HG03521 (cell line): ENCODE data around the gene NCAN.
"Not testable (repeated sequence)": the region's sequence is repeated elsewhere in the genome, so short reads cannot be mapped to it uniquely, and the experiment has no call there.

ENCODE experiments used
- ATAC-seq: cut with Tn5 transposase; IDR thresholded peaks from one replicate; pipeline ENCODE4 v1.9.1; 2021; ENCODE audit warnings: mild to moderate bottlenecking, moderate library complexity; ENCODE audit not compliant: unreplicated experiment

Gene NCAN

DNA sequence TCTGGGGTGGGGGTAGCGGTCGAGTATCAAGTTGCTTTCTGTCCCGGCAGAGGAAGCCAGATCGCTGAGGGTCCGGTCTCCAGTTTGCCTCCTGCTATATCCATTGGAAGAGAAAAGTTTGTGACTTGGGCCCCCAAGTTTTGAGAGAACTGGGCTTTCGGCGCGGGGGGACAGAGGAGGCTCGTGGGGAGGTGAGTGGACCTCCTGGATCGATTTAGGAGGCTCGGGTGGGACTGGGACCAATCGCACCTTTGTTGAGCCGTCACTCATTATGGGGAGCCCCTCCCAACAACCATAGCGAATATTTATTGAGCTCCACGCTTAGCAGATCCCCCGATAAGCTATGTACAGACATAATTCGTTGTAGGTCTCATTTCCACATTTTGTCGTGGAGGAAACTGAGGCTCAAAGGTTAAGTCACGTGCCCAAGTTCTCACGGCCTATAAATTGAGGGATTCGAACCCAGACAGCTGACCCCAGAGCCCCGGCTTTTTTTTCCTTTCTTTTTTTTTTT lies 18.8 kb upstream of the NCAN start:
- ATAC-seq: no peak

DNA sequence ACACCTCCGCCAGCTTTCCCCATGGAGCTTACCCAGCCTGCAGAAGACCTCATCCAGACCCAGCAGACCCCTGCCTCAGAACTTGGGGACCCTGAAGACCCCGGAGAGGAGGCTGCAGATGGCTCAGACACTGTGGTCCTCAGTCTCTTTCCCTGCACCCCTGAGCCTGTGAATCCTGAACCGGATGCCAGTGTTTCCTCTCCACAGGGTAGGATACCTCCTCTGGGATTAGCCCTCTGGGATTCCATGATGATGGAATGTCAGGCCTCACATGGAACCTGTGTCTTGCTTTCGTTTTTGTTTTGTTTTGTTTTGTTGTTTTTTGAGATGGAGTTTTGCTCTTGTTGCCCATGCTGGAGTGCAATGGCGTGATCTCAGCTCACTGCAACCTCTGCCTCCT lies 17.8 kb upstream of the NCAN start:
- no peak for ATAC-seq

DNA sequence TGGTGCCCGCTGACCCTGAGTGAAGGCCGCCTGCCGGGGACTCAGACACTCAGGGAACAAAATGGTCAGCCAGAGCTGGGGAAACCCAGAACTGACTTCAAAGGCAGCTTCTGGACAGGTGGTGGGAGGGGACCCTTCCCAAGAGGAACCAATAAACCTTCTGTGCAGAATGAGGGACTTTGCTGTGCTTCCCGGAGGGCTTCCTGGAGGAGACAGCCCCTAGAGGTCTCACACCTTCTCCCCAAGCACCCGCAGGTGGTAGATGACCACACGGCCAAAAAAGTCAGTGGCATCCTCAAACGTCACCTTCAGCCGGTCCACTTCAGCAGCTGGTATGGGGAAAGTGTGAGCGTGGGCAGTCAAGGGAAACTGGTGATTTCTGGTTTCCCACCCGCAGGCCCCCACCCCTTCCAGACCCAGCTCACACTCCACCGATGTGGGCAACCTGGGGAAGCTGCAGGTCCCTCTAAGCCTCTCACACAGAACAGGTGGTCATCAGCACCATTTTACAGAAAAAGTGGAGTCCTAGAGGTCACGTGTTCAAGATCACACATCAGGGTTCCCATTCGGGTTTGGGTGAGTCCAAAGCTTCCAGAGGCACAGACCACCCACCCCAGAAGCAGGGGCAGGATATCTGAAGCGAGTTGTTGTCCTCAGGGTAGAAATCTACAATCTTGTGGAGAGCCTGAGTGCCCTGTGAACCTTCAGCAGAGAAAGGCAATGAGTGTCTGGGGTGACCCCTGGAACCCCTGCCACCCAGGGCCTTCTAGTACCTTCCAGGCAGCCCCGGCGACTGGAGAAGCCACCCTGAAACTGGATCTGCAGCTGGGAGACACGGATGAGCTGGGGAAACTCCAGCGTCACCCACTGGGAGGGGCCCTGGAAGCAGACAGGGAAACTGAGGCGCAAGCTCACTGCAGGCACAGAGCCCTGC lies 9.8 kb upstream of the NCAN start:
- ATAC-seq: no peak

DNA sequence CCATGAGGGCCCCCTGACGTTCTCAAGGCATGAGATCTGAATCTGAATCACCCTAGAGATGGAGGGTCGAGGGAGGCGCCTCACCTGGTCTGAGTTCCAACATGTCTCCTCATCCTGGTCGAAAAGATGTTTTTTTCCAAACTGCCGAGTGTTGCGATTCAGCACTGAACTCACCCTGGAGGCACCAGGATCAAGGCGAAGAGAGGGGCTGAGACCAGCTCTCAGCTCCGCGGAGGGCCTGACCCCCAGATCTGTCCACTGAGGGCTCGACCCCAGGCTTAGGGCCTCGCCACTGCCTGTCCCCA lies 9.1 kb upstream of the NCAN start:
- ATAC-seq: peak; percentile 13

DNA sequence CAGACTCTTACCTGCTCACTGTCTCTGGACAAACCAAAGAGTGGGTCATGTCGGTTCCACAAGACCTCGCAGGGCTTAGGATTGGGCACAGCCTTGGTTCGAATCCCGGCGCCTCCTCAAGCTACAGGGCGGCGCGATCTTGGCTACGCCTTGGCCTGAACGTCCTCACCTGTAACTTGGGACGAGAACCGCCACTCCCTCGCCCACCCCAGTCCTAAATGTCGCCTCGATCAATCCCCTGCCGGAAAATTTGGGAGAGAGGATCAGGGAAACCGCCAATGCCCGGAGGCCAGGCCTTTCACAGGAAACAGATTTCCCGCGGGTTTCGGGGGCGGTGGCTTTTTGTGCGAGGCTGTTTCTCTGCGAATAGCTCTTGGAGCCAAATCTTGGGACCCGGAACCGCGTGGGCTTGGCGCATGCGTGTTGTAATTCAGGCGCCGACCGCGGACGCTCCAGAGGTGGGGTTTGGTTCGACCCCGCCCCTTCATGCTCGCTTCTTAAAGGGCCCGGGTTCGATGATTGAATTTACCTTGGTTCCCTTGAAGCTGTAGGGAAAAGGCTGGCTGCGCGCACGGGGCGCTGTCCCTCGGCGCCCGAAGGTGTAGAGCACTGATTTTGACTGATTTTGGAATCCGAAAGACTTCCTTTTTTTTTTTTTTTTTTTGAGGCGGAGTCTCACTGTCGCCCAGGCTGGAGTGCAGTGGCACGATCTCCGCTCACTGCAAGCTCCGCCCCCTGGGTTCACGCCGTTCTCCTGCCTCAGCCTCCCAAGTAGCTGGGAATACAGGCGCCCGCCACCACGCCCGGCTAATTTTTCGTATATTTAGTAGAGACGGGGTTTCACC lies 8.5 kb upstream of the NCAN start, which contains the start of gene NR2C2AP:
NR2C2AP (minus strand) TSS at position 403 of the 845 bp plus-strand sequence; CDS start at position 49, 354 bp downstream.
- ATAC-seq: peak; percentile 57

DNA sequence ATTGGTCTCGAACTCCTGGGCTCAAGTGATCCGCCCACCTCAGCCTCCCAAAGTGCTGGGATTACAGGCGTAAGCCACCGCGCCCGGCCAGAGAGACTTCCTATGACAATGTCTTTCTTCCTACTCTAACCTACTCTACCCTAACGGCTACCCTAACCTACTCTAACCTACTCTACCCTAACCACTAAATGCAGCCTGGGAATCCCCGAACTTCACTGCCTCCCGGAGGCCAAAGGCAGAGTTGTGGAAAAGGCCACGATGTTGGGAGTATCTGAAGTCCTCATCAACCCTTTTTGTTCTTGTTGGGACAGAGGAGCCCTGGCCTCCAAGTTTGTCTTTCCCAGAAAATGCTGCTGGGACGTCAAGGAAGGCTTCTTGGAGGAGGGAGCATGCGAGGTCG lies 7.6 kb upstream of the NCAN start:
- no peak for ATAC-seq

DNA sequence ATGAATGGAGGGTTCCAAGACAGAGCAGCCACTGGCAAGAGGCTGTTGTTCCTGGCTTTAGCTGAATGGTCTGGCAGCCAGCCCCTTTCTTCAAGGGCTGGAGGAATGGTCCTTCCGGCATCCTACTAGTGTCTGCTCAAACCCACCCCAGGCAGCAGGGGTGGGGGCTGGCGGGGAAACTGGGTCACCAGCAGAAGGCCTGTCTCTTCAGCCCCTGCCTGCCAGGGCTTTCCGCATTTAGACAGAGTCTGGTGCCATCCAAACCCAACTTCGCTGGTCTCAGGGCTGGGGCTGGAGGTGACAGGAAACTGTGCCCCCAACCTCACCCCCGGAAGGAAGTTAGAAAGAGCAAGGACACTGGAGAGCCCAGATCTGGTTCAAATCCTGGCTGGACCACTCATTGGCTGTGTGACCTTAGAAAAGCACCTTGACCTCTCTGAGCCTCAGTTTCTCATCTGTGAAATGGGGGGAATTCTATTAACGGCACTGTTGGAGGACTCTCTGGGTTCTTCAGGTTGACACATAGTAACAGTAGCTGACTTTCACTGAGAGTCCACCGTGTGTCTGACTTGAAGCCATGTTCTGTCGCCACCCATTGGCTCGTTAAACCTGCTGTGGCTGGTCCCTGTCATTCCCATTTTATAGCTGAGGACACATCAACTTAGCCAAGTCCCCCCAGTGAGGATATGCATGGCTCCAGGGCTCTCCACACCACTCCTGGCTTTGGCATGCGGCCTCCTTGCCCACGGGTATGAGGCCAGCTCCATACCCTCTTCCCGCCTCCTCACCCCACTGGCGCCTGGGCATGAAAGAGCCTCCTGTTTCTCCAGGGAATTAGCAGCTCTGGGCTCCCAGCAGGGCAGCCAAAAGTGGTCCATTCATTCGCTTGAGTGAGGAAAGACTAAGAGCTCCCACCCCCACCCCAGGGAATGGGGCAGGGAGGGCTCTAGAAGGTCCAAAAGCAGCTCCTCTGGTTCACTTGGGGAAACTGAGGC lies 6.0 kb upstream of the NCAN start:
- no peak for ATAC-seq

DNA sequence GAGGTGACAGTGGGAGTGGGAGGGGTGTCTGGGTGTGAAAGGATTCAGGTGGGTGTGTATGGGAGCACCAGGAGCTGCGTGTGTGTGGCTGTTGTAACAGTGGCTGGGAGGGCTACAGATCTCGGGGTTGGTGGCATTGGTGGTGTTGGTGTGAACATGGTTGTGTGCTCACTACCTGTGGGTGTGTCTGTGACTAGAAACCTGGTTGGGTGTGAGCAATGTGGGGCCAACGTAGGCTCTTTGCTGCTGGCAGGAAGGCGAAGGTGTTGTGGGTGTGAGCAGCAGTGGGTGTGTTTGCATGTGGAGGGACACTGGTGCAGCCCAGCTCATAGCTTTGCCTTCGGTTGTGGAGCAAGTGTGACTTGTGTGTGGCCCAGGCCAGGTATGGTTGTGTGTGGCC lies 4.8 kb upstream of the NCAN start:
- no peak for ATAC-seq

DNA sequence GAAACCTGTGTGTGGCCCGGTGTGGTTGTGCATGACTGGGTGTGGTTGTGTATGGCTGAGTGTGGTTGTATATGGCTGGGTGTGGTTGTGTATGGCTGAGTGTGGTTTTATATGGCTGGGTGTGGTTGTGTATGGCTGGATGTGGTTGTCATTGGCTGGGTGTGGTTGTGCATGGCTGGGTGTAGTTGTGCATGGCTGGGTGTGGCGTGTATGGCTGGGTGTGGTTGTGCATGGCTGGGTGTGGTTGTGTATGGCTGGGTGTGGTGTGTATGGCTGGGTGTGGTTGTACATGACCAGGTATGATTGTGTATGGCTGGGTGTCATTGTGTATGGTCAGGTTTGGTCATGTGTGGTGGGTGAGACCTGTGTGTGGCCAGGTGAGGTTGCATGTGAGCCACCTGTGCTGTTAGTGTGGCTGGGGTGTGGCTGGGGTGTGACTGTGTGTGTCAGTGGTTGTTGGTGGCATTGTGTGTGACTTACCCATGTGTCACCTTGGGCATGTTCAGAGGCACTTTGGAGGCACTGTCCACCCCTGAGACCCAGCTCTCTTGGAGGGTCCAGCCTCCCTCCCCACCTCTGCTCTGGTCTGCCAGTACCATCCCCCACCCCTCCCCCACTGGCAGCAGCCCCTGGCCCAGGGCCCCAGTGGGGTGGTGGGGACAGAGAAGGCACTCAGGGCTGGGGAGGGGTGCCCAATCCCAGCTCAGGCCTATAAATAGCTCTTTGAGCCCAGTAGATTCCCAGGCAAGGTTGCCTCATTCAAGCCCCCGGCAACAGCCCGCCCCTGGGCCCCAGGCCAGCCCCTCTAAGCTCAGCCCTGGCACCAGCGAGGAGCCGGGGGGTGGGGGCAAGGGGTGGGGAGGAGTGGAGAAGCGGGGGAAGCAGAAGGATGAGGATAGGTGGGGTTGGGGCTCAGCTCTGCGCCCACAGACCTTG lies 3.9 kb upstream of the NCAN start:
- ATAC-seq: no peak

DNA sequence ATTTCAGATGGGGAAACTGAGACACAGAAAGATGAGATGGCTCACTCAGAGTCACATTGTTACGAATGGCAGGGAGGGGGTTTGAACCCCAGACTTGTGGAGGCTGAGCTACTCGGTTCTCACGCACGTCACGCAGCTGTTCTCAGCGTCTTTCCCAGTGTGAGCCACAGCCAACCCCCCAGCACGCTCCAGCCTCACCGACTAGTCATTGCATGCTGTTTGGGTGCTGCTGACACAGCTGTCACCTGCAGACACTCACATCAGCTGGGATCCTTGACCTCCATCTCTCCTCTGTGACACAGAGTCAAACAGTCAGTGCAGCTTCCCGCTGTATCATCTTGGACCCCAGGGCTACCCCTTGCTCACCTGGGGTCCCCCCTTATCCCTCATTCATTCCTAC lies 2.4 kb upstream of the NCAN start:
- no peak for ATAC-seq

DNA sequence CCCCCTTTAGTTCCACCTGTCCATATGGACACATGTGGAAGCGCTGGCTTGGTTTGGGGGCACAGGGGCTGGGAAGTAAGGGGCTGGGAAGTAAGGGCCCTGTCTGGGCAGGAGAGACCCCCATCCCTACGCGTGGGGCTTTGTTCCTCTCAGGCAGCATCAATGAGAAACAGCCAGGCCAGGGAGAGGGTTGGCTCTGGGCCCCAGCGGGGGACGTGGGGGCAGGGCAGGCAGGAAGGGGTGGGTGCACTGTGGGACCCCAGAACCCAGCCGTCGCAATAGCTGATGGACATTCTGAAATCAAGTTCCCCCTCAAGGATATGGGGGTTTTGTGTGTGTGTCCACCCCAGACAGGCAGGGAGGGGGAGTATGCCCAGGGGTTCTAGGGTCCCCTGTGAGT lies 1.2 kb downstream of the NCAN start:
- no peak for ATAC-seq

DNA sequence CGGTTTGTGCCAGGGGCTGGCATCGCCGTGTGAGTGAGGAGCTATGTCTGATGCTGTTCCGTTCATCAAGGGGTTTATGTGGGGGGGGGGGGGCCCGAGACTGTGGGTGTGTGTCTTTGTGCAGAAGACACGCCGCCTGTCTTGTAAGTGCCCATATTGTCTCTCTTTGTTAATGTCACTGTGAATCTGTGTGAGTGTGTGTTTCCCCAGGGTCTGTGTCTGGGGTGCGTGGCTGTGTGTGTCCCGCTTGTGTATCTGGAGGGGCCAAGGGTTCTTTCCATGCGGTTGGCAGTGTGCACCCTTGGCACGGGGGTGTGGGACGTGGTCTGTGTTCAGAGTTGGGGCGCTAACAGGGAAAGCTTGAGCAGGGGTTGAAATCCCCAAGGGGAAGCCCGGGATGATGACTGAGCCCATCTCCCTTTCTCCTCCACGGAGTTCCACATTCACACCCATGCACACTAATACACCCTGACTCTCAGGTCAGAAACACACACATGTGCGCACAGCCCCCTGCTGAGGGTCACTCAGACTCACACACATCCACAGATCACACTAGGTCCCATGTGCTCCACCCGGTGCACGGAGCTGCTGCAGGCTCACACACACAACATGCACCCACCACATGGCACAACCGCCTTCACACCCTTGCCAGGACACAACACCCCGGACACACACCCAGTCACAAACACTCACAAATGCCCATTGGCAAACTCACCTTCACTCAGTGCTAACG lies 1.8 kb downstream of the NCAN start:
- no peak for ATAC-seq

DNA sequence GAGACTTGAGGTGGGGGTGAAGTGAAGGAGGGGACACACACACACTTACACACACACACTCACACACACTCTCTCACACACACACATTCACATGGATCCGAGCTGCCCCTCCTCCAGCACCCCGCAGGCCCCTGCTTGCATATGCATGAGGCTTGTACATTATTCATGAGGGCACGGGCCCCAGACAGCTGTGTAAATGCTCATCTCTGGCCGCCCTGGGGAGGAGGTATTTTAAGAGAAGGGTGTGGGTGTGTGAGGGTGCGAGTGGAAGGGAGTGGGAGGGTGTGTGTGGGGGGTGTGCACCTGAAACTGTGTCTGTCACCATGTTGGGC lies 2.4 kb downstream of the NCAN start:
- ATAC-seq: no peak

DNA sequence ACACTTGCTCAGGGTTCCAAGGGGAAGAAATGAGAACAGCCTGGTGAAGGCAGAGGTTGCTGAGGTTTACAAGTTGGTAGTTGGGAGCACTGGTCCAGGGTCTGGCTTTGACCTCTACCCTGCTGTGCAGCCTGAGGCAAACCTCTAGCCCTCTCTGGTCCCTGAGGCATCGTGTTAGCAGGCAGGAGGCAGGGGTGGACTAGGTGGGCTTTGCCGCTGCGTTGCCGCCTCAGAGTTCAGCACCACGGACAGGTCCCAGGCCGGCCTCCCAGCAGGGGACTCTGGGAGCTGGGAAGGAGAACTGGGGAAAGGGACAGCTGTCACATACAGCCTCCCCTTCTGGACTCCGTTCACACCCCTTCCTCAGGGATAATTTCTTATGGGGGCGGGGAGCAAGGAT lies 3.1 kb downstream of the NCAN start:
- ATAC-seq: no peak

DNA sequence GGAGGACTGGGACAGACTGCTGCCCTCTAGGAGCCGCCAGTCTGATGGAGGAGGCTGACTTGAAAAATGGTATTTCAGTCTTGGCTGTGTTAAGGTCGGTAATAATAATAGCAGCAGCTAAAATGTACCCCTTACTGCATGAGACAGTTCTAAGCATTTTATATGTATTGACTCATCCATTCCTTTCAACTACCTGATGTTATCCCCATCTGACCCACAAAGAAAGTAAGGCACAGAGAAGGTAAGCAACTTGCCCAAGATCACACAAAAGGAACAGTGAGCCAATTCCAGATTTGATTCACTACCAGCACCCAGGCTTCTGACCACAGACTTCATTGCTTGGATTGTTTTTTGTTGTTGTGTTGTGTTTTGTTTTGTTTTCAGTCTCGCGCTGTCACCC lies 4.0 kb downstream of the NCAN start:
- ATAC-seq: no peak

DNA sequence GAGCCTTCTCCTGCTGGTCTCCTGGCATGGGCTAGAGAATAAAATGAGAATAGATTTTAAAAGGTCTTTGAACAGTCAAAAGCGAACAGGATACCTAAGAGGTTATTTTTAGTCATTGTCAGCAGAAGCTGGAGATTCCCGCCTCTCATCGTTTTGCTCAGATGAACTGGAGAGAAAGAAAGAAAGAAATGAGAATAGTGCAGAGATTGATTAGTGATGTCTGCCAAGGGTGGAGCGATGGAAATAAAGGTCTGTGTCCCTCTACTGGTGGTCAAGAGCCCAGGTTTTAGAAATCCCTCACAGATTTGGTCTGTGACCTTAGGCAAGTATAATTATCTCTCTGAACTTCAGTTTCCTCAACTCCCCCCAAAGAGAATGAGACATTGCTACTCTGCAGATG lies 5.3 kb downstream of the NCAN start:
- no peak for ATAC-seq

DNA sequence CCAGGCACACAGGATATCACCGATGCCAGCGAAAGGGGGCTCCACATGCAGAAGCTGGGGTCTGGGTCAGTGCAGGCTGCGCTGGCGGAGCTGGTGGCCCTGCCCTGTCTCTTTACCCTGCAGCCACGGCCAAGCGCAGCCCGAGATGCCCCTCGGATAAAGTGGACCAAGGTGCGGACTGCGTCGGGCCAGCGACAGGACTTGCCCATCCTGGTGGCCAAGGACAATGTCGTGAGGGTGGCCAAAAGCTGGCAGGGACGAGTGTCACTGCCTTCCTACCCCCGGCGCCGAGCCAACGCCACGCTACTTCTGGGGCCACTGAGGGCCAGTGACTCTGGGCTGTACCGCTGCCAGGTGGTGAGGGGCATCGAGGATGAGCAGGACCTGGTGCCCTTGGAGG lies 7.2 kb downstream of the NCAN start:
- ATAC-seq: no peak

DNA sequence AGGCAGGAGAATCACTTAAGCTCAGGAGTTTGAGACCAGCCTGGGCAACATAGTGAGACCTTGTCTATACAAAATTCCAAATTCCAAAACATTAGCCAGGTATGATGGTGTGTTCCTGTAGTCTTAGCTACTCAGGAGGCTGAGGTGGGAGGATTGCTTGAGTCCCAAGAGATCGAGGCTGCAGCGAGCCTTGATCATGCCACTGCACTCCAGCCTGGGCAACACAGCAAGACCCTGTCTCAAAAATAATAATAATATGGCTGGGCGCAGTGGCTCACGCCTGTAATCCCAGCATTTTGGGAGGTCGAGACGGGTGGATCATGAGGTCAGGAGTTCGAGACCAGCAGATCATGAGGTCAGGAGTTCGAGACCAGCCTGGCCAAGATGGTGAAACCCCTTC lies 9.2 kb downstream of the NCAN start:
- not testable (repeated sequence) for ATAC-seq

DNA sequence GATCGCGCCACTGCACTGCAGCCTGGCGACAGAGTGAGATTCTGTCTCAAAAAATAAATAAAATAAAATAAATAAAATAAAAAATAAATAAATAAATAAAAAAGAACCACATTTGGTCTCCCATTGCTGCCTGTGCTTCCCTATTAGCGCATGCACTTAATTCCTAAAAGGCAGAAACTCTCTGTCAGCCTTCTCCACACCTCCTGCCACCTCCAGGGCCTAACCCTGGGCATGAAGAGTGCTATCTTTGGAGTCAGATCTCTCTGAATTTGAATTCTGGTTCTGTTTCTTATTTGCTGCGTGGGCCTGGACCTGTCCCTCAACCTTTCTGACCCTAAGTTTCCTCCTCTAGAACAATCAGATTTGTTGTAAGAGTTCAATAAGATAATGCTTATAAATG lies 11.3 kb downstream of the NCAN start:
- ATAC-seq: no peak
